Hematopoietic multipotent progenitor cell treated with erythropoietin and hydrocortisone succinate and interleukin-3 and kit ligand, for 6 days (in vitro differentiated cells): Measurements from ENCODE around the gene NUDT6.

Experiments
- DNase-seq: peaks from one replicate; pipeline ENCODE4 v3.0.0-alpha.2; 2015

Gene NUDT6

DNA sequence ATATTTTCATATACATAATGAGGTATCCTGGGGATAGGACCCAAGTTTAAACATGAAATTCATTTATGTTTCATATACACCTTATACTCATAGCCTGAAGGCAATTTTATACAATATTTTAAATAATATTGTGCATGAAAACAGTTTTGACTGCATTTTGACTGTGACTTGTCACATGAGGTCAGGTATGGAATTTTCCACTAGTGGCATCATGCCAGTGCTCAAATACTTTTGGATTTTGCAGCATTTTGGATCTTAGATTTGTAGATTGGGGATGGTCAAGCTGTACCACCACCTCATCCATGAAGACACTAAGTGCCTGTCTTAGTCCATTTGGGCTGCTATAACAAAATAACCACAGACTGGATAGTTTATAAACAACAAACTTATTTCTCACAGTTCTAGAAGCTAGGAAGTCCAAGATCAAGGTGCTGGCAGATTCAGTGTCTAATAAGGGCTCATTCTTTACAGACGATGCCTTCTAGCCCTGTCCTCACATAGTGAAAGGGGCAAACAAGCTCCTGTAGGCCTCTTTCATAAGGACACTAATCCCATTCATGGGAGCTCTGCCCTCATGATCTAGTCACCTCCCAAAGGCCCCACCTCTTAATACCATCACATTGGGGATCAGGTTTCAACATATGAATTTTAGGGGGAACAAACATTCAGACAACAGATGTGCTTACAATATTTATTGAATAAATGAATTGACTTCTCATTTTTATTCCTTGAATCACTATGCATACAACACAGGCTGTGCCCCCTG is 9.4 kb downstream of the NUDT6 start:
- no peak for DNase-seq

DNA sequence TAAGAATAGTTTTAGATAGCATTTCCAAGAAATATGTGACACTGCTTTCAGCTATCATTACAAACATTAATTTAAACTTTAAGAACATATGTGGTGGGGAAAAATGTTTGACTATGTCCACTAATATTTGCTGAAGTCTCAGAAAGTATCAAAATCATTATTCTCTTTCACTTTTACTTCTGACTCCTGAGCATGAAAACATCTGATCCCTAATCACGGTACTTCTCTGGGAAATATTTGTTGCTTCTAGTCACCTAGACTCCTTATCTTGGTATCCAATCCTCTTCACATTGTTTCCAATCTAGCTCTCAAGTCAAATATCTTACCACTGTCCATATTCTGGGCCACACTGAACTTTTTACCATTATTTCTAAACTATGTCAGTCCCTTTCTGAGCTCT is 10.8 kb downstream of the NUDT6 start:
- DNase-seq, result no peak

DNA sequence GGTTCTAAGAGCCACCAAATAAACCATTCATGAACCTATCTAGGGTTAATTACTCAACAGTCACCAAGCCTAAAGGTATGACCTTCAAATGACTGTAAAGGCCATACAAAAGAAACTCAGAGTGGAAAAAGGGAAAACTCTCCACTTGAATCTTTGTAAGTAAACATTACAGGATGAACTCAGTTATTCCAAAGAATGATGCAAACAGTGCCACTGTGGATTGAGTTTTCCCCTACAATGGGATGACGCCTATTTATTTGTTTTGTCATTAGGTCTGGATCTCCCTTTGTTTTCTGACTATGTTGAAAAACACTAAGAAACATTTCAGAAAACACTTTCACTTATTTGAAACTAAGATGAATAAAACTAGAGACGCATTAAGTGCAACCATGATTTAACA is 12.7 kb downstream of the NUDT6 start:
- no peak for DNase-seq

DNA sequence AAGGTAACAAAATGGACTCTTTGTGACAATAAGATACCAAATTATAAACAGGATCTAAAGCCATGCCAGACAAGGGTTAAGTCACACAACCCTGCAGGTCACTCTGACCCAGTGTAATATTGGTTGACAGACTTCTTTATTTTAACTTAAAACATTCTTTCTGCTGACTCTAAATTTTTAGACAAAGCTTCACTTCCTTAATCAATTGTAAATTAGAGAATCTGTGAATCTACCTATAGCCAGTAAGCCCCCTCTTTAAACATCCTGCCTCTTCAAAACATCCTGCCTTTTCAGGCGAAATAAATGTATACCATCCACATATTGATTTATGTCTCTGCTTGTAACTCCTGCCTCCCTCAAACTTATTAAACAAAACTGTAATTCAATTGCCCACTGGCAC is 14.2 kb downstream of the NUDT6 start:
- DNase-seq, result no peak

DNA sequence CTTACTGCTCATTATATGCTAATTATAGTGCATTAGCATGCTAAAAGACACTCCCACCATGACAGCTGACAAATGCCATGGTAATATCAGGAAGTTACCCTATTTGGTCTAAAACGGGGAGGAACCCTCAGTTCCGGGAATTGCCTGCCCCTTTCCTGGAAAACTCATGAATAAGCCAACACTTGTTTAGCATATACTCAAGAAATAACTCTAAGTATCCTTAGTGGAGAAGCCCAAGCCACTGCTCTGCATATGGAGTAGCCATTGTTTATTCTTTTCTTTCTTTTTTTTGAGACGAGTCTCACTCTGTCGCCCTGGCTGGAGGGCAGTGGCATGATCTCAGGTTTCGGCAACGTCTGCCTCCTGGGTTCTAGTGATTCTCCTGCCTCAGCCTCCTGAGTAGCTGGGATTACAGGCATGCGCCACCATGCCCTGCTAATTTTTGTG is 15.5 kb downstream of the NUDT6 start:
- no peak for DNase-seq

DNA sequence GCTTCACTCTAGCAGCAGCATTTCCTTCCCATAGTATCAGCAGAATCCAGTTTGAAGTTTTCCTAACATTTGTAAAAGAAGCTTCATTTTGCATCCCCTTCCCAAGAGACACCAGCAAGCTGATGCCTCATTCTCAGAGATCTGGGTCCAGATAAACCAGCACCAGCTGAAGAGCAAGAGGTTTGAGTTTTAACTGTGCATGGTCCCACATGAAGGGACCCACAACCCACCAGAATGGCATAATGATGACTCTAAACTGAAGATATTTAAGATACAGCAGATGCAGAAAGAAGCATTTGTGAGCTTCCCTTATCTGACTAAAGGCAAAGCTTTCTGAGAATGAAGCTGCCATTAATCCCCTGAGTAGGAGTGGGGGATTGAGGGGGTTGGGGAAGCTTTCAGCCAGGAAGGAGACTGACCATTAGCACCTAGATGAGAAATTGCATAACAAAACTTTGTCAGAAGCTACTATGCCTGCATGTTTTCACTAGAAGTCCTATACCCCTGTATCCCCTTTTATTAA is 18.6 kb downstream of the NUDT6 start:
- DNase-seq, result no peak

DNA sequence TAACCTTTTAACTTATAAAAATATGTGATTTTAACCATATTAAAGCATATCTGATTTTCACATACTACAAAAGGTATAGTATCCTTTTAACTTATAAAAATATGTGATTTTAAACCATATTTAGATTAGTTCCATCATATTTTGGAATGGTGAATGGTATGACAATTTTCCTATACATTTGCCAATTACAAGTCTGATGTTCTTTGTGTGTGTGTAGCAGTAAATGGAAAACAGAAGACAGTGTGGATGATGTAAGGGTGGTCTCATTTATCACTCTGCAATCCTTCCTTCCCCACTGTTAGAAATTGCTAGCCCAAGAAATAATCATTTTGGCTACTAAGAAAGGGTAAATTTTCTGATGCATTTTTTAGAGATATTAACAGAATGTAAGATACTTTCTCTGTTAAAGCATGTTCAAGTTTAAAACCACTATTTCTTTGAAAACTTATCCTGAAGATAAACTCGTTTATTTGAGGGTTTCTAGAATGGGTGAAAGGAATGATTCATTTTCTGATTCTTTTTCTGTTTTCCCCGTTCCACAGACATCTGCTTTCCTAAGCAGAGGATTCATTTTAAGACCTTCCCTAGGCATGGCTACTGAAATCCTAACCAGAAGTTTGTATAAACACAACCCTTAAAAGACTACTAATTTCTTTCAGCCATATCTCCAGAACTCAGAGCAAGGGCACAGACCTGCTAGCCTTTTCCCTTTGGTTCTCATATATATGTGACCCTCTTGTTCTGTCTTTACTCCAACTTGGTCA is 21.0 kb downstream of the NUDT6 start:
- no peak for DNase-seq

DNA sequence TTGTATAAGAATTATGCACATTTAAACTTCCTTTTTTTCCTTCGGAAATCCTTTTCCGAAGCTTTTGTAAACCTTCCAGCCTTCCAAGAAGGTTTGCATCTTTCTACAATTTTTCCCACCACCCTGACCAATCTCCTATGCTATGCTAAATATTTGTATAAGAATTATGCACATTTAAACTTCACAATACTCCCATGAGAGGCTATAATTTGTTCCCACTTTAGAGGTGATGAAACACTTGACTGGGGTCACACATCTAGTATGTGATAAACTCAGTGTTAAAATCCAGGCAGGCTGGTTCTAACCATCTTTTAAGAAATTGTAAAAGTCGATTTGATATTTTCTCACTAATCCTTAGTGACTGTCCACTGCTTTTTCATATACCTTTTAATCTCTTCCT is 22.1 kb downstream of the NUDT6 start:
- no peak for DNase-seq

DNA sequence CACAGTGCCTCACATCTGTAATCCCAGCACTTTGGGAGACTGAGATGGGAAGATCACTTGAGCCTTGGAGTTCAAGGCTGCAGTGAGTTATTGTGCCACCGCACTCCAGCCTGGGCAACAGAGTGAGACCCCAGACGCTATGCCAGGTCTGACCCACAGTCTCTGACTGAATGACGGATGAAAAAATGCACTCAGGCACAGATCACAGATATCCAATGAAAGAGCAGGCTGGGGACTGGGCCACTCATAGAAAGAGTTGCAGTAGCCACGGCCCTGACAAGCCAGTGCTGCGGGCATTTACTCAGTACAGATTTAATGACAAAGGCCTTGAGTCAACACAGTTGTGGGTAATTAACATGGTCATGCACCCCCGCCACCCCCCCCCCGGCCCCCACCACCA is 22.7 kb downstream of the NUDT6 start:
- no peak for DNase-seq

DNA sequence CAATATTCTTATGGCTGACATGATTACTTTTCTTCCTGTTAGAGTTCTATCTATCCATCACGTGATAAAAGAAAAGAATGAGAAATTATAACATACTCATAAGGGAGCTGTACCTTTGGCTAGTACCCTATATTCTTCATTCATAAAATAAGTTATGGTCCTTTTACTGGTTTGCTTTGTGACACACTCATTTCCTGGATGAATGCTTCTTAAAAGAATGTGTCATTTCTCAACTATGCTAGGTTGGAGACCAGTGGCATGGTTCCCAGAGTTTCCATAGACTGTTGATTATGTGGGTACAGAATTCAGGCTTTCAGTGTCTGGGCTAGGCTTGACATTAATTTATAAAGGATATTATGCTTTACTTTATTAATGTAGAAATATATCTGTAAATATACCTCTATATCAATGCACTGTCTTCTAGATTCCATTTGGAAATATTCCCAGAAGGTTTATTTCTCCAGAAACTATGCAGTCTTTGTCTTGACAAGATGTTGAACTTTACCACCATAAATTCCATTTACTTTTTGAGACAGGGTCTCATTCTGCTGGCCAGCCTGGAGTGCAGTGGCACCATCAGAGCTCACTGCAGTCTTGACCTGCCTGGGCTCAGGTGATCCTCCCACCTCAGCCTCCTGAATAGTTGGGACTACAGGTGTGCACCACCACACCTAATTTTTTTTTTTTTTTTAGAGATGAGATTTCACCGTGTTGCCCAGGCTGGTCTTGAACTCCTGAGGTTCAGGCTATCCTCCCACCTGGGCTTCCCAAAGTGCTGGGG is 23.8 kb downstream of the NUDT6 start:
- no peak for DNase-seq

DNA sequence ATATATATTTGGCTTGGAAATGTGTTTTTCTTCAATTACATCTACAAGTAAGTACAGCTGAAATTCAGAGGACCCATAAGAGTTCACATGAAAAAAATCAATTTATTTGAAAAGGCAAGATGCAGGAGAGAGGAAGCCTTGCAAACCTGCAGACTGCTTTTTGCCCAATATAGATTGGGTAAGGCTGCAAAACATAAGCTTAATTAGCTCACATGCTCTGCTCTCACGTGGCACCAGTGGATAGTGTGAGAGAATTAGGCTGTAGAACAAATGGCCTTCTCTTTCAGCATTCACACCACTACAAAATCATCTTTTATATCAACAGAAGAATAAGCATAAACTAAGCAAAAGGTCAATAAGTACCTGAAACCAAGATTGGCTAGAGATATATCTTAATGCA is 26.1 kb downstream of the NUDT6 start:
- no peak for DNase-seq

DNA sequence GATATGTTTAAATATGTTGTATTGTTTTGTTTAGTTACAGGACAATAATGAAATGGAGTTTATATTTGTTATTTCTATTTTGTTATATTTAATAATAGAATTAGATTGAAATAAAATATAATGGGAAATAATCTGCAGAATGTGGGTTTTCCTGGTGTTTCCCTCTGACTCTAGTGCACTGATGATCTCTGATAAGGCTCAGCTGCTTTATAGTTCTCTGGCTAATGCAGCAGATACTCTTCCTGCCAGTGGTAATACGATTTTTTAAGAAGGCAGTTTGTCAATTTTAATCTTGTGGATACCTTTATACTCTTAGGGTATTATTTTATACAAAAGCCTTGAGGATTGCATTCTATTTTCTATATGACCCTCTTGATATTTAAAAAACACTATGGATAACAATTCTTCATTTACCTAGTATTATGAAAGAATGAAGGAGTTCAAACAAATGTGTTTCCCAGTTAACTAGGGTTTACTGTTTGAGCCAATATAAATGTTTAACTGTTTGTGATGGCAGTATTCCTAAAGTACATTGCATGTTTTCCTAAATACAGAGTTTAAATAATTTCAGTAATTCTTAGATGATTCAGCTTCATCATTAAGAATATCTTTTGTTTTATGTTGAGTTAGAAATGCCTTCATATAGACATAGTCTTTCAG is 26.9 kb downstream of the NUDT6 start:
- DNase-seq, result no peak

DNA sequence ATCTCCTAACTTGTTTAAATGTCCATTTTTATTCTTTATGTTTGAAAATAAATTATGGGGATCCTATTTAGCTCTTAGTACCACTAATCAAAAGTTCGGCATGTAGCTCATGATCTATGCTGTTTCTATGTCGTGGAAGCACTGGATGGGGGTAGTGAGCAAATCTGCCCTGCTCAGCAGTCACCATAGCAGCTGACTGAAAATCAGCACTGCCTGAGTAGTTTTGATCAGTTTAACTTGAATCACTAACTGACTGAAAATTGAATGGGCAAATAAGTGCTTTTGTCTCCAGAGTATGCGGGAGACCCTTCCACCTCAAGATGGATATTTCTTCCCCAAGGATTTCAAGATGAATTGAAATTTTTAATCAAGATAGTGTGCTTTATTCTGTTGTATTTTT is 27.6 kb downstream of the NUDT6 start:
- no peak for DNase-seq

DNA sequence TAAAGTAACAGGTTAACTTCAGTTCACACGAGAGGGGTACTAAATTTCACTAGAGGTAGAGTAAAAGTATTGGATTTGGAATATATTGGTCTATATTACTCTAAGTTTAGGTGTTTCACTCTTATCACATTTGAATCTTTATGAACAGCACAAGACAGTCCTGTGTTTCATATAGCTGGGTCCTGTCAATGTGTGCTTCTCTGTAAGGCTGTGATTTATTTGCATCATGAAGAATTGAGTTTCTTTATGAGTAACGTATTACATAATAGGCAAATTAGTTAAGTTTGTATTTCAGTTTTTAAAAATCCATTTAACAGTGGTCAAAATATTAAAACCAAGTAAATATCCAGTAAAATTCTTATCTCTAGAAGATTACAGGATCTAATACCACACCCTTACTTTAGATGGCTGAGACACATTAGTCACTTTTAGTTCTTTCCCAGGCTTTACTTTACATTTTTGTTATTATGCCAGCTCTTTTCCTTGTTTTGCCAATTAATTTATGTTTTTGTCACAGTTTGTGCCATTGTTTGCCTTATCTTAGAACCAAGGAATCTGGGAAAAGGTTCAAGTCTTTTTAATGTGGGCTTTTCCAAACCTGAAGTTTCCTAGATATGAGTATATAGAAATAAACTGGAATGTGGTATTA is 32.1 kb downstream of the NUDT6 start:
- DNase-seq, result no peak

DNA sequence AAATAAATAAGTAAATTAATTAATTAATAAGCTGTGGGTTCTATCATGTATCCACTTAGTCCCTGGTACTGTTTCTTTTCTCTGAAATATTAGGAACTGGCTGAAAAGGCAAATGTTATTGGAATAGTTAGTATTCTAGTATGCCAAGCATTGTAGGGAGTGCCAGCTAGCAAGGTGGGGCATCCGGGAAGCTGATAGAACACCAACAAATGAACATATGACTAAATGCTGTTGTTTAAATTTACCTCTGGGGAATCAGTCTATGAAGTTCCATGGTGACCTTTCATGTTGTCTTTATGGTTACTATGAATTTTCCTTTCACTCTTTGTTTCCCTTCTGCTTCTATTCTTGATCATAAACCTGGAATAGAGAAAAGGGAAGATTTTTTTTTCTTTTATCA is 32.7 kb downstream of the NUDT6 start:
- no peak for DNase-seq

DNA sequence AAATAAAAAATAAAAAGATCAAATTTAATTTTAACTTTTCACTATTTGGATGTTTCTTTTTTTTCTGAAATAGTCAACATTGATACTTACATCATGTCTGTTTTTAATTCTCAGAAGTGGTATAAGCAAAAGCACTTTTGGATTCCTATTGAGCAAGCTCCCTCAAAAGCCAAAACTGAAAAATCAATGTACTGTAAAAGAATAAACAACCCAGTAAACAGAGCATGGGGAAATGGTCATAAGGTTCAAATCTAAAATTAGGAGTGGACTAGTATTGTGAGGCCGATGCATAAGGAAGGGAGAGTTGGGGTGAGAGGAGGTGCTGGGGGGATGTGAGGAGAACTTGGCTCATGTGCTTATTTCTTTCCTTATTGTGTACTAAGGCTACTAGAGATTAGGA is 37.9 kb downstream of the NUDT6 start:
- no peak for DNase-seq

DNA sequence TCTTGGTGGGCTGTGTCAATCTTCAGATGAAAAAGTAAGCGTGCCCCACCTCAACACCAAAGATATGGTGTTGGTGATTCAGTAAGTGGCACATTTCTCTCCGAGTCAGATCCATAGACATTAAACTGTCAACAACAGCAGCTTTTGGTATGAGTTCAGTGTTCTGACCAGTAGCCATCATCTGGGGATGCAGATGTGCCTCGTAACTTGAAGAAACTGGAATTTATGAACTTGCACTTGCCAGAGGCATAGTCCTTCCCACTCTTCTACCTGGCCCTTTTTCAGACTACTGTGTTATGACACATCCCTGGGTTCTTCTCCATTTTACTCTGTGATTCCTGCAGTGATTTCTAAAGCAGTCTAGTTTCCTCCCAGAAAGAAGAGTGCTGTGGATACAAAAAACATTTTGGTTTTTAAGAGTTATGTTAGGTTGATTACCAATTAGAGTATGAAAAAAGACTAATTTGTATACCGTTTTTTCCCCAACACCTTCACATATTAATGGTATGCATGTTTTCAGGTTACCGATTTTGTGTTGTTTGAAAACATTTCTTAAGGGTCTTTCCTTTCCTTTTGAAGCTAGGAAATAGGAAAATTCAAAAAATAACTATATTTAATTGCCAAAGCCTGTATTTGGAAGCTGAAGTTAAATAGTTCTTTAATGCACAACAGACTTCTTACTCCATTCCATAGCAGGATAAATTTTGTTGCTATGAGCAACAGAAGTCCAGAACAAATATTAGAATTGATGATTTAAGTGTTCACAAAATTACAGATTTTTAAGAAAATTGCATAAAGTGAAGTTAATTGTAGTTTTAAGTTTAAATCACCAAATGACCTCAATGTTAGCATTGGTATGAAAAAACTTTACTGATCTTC is 39.3 kb downstream of the NUDT6 start:
- DNase-seq, result no peak

DNA sequence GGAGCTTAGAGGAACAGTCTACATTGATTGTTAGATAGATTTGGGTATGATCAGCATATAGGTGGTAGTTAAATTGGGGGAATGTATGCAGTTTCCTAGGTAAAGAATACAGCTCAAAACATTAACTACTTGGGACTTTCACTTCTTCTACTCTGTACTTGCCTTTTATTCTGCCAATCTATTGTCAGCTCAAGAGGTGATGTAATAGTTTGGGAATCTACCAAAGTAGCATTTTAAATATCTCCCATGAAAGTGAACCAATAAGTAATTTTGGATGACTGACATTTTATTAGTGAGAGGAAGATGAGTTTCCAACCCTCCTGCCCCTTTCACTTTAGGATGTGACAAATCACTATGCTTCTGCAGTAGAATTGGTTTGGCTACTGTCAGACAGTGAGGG is 43.4 kb downstream of the NUDT6 start:
- no peak for DNase-seq

DNA sequence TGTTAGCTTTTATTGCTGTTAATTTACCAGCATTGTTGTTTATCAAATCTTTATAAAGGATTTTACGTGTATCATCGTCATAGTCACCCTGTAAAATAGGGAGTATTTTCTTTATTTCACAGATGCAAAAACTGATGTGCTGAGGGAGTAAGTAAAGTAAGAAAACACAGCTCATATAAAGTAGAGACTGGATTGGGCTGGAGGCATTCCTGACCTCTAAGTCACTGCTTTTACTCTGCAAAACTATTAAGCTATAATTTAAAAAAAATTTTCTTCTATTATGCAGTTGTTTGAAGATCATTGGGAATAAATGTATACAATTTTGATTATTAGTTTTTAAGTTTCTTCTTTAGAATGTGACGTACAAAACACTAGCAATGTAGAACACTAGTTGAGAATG is 45.9 kb downstream of the NUDT6 start:
- DNase-seq, result no peak

DNA sequence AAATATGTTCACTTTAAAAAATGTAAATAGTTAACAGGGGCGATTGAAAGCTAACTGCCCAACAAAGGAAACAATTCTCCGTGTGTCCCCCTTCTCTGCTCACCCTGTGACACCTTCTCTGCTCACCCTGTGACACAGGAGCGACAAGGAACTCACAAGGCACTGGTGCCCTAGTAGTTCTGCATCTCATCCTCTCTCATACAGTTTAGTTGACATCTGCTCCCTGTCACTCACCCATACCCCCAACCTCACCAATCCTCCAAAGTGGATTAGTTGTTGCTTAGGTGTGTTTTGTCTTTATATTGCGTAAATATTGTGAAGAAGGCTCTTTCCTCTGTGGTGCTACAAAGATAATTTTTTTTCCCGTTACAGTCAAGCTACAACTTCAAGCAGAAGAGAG is 46.4 kb downstream of the NUDT6 start:
- no peak for DNase-seq

DNA sequence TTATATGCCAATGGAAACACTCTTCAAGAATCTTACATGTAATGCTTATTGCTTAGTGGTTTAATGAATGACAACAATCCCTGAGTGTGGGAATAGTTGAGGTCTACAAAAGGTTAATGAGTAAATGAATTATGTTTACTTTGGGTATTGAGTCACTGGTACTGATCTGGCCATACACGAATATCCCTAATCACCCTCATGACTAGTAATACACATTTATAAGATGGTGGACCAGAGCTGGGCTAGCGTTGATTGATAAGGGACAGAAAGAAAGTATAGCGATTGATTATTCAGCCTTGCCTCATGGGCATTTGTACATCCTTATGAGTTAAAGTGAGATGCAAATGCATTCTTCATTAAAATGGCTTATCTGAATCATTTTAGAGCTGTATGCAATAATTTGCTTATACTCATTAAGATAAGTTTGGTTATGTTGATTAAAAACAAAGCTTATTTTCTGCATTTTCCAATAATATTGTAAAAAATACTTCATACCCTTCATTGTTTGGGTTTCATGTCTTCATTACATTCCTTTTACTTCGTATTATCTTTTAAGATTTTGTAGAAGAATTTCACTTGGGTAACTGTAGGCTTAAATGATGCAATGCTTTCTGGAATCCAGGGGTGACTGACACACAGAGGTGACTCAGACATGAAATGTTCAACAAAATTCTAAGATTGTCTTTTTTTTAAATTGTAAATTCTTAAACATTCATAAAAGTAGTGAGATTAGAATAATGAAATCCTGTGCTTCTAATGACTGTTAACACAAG is 48.4 kb downstream of the NUDT6 start:
- peak; percentile 4 for DNase-seq
